Neural cell (in vitro differentiated cells): ENCODE results near the gene COL21A1. TPM values are rescaled to one million over a fixed set of nuclear protein-coding genes. Genes with fewer than 3 reads are reported as not detected.

Source experiments
- H2AFZ ChIP-seq: fragments of 200-600, 300-800 bp; sonication (generic), shearing (Covaris generic); 2 replicates; pipeline ENCODE4 v1.6.0; 2014; ENCODE audit warnings: low read depth, mild to moderate bottlenecking, antibody characterized with exemption, low read length, moderate library complexity
- H3F3A ChIP-seq: fragments of 200-600 bp; shearing (Covaris generic); 2 replicates; pipeline ENCODE4 v1.6.1; 2016; ENCODE audit warnings: mild to moderate bottlenecking, moderate library complexity, mixed read lengths, antibody characterized with exemption, low read length; ENCODE audit not compliant: insufficient read depth, poor library complexity, severe bottlenecking
- H3K27ac ChIP-seq: fragments of 200-600, 300-800 bp; sonication (generic), shearing (Covaris generic); 2 replicates; pipeline ENCODE4 v1.5.1; 2014; ENCODE audit warnings: mild to moderate bottlenecking, low read length, moderate library complexity
- H3K27me3 ChIP-seq: fragments of 300-800, 200-600 bp; sonication (generic), shearing (Covaris generic); 2 replicates; pipeline ENCODE4 v1.6.0; 2014; ENCODE audit warnings: mild to moderate bottlenecking, low read depth, low read length, moderate library complexity; ENCODE audit not compliant: insufficient read depth
- H3K36me3 ChIP-seq: fragments of 300-800, 200-600 bp; sonication (generic), shearing (Covaris generic); 2 replicates; pipeline ENCODE4 v1.5.1; 2014; ENCODE audit warnings: mild to moderate bottlenecking, antibody characterized with exemption, low read length, moderate library complexity; ENCODE audit not compliant: insufficient read depth
- H3K4me2 ChIP-seq: fragments of 300-800, 200-600 bp; sonication (generic), shearing (Covaris generic); 2 replicates; pipeline ENCODE4 v1.6.0; 2014; ENCODE audit warnings: mild to moderate bottlenecking, low read length
- H3K4me3 ChIP-seq: fragments of 300-800, 200-600 bp; sonication (generic), shearing (Covaris generic); 2 replicates; pipeline ENCODE4 v1.5.1; 2014; ENCODE audit warnings: mild to moderate bottlenecking, low read length, moderate library complexity
- H3K79me2 ChIP-seq: fragments of 200-600 bp; shearing (Covaris generic); replicated peaks from 2 replicates; pipeline ENCODE4 v1.6.0; 2014; ENCODE audit warnings: mild to moderate bottlenecking, low read length, moderate library complexity; ENCODE audit not compliant: insufficient read depth
- H3K9ac ChIP-seq: fragments of 300-800, 200-600 bp; sonication (generic), shearing (Covaris generic); 2 replicates; pipeline ENCODE4 v1.6.1; 2016; ENCODE audit warnings: mild to moderate bottlenecking, low read length, mixed read lengths
- H3K9me2 ChIP-seq: fragments of 200-600 bp; shearing (Covaris generic); 2 replicates; pipeline ENCODE4 v1.6.1; 2016; ENCODE audit warnings: mild to moderate bottlenecking, low read length, mixed read lengths; ENCODE audit not compliant: insufficient read depth
- H3K9me3 ChIP-seq: fragments of 200-600, 300-800 bp; sonication (generic), shearing (Covaris generic); 2 replicates; pipeline ENCODE4 v1.6.1; 2016; ENCODE audit warnings: mild to moderate bottlenecking, mixed run types, low read length, moderate library complexity, mixed read lengths
- H4K20me1 ChIP-seq: fragments of 200-600 bp; shearing (Covaris generic); 2 replicates; pipeline ENCODE4 v1.6.1; 2016; ENCODE audit warnings: mild to moderate bottlenecking, mixed run types; ENCODE audit not compliant: insufficient read depth
- EP300 ChIP-seq: fragments of 450-650 bp; conservative IDR thresholded peaks from 2 replicates; pipeline ENCODE4 v1.6.1; 2014; ENCODE audit warnings: antibody characterized with exemption, mild to moderate bottlenecking, moderate library complexity; ENCODE audit not compliant: poor library complexity, severe bottlenecking
- EZH2 ChIP-seq: fragments of 200-600, 300-800 bp; shearing (Covaris generic), sonication (generic); IDR thresholded peaks from 2 replicates; pipeline ENCODE4 v1.6.1; 2014; ENCODE audit warnings: antibody characterized with exemption, low read length, borderline replicate concordance, mild to moderate bottlenecking; ENCODE audit not compliant: insufficient read depth, poor library complexity, severe bottlenecking
- MXI1 ChIP-seq: fragments of 450-650 bp; conservative IDR thresholded peaks from 2 replicates; pipeline ENCODE4 v1.6.1; 2014; ENCODE audit warnings: antibody characterized with exemption, mild to moderate bottlenecking; ENCODE audit not compliant: poor library complexity, severe bottlenecking
- POLR2AphosphoS5 ChIP-seq: IDR thresholded peaks from 2 replicates; pipeline ENCODE4 v1.6.1; 2012
- RAD21 ChIP-seq: fragments of 450-650 bp; conservative IDR thresholded peaks from 2 replicates; pipeline ENCODE4 v1.6.1; 2014; ENCODE audit warnings: antibody characterized with exemption, mild to moderate bottlenecking, moderate library complexity
- SMC3 ChIP-seq: fragments of 450-650 bp; conservative IDR thresholded peaks from 2 replicates; pipeline ENCODE4 v1.6.1; 2014; ENCODE audit warnings: antibody characterized with exemption, mild to moderate bottlenecking, moderate library complexity; ENCODE audit not compliant: poor library complexity
- TAF1 ChIP-seq: IDR thresholded peaks from 2 replicates; pipeline ENCODE4 v1.6.1; 2012; ENCODE audit warnings: low read depth
- polyA plus RNA-seq: library from polyadenylated mRNA; depleted of rRNA; stranded (reverse); fragments of >200 nt; gene quantifications from 2 replicates; pipeline ENCODE4 v1.2.3, GENCODE V29; 2014
- TF ChIP-seq, protein P1 (sequence below): fragments of 450-650 bp; IDR thresholded peaks from 2 replicates; pipeline ENCODE4 v1.5.1; 2014; ENCODE audit warnings: antibody characterized with exemption, mild to moderate bottlenecking, moderate library complexity; ENCODE audit not compliant: poor library complexity, severe bottlenecking
- TF ChIP-seq, protein P2 (sequence below): IDR thresholded peaks from 2 replicates; pipeline ENCODE4 v1.6.1; 2012; ENCODE audit warnings: borderline replicate concordance

COL21A1 gene
- polyA plus RNA-seq, 1 donor from 2014 or later, result 0.25 TPM

DNA sequence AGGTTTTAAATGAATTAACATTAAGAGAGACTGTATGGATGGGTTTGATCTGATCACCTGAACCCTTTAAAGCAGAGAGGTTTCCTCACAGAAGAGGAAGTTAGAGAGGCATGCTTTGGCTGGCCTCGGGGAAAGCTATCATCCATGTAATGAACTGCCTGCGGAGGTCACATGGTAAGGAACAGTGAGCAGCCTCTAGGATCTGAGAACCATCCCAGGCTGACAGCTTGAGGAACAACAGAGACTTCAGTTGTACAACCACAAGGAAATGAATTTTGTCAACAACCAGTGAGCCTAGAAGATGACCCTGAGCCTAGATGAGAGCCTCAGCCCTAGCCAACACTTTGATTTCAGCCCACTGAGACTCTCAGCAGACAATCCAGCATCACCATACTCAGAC lies 2.9 kb upstream of the COL21A1 start:
- no peaks in the 10 kb centered on the region for H3K9me3 ChIP-seq
- H3K27ac ChIP-seq, result no peak overlapping the region
- no peaks in the 10 kb centered on the region for H3F3A ChIP-seq
- H2AFZ ChIP-seq, result no peak overlapping the region
- TF ChIP-seq RAD21 (no peak), MXI1 (no peak), EP300 (no peak), EZH2 (no peak), POLR2AphosphoS5 (no peak), SMC3 (no peak), TAF1 (no peak)
- TF ChIP-seq, protein P1, sequence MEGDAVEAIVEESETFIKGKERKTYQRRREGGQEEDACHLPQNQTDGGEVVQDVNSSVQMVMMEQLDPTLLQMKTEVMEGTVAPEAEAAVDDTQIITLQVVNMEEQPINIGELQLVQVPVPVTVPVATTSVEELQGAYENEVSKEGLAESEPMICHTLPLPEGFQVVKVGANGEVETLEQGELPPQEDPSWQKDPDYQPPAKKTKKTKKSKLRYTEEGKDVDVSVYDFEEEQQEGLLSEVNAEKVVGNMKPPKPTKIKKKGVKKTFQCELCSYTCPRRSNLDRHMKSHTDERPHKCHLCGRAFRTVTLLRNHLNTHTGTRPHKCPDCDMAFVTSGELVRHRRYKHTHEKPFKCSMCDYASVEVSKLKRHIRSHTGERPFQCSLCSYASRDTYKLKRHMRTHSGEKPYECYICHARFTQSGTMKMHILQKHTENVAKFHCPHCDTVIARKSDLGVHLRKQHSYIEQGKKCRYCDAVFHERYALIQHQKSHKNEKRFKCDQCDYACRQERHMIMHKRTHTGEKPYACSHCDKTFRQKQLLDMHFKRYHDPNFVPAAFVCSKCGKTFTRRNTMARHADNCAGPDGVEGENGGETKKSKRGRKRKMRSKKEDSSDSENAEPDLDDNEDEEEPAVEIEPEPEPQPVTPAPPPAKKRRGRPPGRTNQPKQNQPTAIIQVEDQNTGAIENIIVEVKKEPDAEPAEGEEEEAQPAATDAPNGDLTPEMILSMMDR, result no peak
- TF ChIP-seq, protein P2, sequence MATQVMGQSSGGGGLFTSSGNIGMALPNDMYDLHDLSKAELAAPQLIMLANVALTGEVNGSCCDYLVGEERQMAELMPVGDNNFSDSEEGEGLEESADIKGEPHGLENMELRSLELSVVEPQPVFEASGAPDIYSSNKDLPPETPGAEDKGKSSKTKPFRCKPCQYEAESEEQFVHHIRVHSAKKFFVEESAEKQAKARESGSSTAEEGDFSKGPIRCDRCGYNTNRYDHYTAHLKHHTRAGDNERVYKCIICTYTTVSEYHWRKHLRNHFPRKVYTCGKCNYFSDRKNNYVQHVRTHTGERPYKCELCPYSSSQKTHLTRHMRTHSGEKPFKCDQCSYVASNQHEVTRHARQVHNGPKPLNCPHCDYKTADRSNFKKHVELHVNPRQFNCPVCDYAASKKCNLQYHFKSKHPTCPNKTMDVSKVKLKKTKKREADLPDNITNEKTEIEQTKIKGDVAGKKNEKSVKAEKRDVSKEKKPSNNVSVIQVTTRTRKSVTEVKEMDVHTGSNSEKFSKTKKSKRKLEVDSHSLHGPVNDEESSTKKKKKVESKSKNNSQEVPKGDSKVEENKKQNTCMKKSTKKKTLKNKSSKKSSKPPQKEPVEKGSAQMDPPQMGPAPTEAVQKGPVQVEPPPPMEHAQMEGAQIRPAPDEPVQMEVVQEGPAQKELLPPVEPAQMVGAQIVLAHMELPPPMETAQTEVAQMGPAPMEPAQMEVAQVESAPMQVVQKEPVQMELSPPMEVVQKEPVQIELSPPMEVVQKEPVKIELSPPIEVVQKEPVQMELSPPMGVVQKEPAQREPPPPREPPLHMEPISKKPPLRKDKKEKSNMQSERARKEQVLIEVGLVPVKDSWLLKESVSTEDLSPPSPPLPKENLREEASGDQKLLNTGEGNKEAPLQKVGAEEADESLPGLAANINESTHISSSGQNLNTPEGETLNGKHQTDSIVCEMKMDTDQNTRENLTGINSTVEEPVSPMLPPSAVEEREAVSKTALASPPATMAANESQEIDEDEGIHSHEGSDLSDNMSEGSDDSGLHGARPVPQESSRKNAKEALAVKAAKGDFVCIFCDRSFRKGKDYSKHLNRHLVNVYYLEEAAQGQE, result no peak
- no peaks in the 10 kb centered on the region for H4K20me1 ChIP-seq
- H3K9me2 ChIP-seq, result no peaks in the 10 kb centered on the region
- peaks cover 28% of the 10 kb centered on the region for H3K27me3 ChIP-seq
- no peak overlapping the region for H3K4me2 ChIP-seq
- H3K36me3 ChIP-seq, result no peaks in the 10 kb centered on the region
- H3K4me3 ChIP-seq, result no peak overlapping the region
- H3K9ac ChIP-seq, result no peak overlapping the region
- no peaks in the 10 kb centered on the region for H3K79me2 ChIP-seq

DNA sequence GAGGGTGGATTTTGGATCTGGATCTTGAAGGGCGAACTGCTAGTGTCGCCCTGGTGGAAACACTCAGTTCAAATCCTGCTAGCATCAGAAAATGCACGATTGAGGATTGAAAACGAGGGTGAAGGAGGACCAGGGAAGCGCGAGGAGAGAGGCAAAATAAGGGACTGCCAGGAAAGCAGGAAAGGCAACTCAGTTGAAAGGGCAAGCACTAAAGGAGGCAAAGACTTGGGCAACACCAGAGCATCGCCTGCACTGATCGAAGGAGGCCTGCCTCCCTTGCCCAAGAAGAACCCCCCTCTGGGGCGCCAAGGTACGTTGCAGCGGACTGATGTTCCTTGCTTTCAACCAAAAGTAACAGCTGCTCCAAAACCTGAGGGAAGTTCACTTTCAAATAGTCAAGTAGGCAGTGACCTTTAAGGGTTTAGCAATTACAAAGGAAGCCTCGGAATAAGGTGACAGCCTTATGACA lies 308 bp upstream of the COL21A1 start:
- Histone ChIP-seq H3K9me3 (no peaks in the 10 kb centered on the region), H3K27me3 (peaks cover 28% of the 10 kb centered on the region), H3K27ac (no peak overlapping the region), H3K36me3 (no peaks in the 10 kb centered on the region), H3K4me2 (no peak overlapping the region), H3F3A (no peaks in the 10 kb centered on the region), H2AFZ (no peak overlapping the region), H3K9me2 (no peaks in the 10 kb centered on the region), H3K79me2 (no peaks in the 10 kb centered on the region), H3K4me3 (peak overlapping the region; percentile 60), H3K9ac (no peak overlapping the region), H4K20me1 (no peaks in the 10 kb centered on the region)
- TF ChIP-seq, protein P1, result no peak
- TF ChIP-seq EZH2 (no peak), POLR2AphosphoS5 (no peak), TAF1 (no peak), RAD21 (no peak), SMC3 (no peak), EP300 (no peak), MXI1 (no peak)
- TF ChIP-seq, protein P2, result no peak
